Measurements from ENCODE around the gene OTOG.

GRCh38 chr11:17646451-17647145 is 99.5 kb downstream of the OTOG start:
- TF ChIP-seq POLR2A (IDR thresholded peaks at IDR 0.05) (no peak), CTCF (IDR thresholded peaks at IDR 0.05) (no peak)
